Astrocyte (in vitro differentiated cells and primary cell): ENCODE measurements around the gene SIRT3.

ENCODE experiments used
- EZH2 ChIP-seq: IDR thresholded peaks from 2 replicates; pipeline ENCODE4 v1.6.1; 2012; ENCODE audit warnings: mild to moderate bottlenecking, low read length, inconsistent platforms; ENCODE audit not compliant: insufficient read depth
- TF ChIP-seq, protein P1 (sequence below): IDR thresholded peaks from 2 replicates; pipeline ENCODE4 v1.5.1; 2011; ENCODE audit warnings: low read depth, mild to moderate bottlenecking, inconsistent platforms, low read length, moderate library complexity; ENCODE audit not compliant: insufficient read depth

DNA sequence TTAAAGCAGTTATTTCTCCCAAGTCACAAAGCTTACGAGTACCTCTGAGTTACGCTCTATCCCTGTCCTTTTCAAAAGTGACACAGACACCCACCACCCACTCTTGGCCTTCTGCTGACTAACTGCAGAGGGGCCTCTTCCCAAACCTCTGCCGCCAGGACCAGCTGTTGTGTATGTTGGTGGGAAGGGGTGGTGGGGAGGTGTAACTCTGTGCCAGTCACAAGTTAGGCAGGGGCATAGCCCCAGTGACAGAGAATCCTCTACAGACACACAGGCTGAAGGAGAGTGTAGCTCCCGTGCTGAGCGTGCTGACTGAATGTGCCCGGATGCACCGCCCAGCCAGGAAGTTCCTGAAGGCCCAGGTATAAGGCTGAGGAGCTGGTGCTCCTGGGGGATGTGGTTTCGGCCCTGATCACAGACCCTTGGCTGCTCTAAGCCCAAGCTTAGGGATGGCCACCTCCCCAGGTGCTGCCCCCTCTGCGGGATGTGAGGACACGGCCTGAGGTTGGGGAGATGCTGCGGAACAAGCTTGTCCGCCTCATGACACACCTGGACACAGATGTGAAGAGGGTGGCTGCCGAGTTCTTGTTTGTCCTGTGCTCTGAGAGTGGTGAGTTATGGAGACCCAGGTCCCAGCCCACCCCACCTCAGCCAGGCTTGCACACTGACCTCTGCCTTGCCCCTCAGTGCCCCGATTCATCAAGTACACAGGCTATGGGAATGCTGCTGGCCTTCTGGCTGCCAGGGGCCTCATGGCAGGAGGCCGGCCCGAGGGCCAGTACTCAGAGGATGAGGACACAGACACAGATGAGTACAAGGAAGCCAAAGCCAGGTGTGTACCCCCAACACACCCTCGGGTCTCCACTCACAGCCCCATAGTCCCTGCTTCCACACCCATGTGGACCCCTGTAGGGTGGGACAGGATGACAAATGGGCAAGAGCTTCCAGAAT lies 23.7 kb downstream of the SIRT3 start:
- TF ChIP-seq, protein P1, sequence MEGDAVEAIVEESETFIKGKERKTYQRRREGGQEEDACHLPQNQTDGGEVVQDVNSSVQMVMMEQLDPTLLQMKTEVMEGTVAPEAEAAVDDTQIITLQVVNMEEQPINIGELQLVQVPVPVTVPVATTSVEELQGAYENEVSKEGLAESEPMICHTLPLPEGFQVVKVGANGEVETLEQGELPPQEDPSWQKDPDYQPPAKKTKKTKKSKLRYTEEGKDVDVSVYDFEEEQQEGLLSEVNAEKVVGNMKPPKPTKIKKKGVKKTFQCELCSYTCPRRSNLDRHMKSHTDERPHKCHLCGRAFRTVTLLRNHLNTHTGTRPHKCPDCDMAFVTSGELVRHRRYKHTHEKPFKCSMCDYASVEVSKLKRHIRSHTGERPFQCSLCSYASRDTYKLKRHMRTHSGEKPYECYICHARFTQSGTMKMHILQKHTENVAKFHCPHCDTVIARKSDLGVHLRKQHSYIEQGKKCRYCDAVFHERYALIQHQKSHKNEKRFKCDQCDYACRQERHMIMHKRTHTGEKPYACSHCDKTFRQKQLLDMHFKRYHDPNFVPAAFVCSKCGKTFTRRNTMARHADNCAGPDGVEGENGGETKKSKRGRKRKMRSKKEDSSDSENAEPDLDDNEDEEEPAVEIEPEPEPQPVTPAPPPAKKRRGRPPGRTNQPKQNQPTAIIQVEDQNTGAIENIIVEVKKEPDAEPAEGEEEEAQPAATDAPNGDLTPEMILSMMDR: no peak
- no peak for TF ChIP-seq EZH2
